Measurements from ENCODE around the gene CCDC138. TPM values are rescaled to one million over a fixed set of nuclear protein-coding genes. Genes with fewer than 3 reads are reported as not detected.

Gene CCDC138
- total RNA-seq, 1 experiment from 2014 or later = 11.3 TPM

DNA sequence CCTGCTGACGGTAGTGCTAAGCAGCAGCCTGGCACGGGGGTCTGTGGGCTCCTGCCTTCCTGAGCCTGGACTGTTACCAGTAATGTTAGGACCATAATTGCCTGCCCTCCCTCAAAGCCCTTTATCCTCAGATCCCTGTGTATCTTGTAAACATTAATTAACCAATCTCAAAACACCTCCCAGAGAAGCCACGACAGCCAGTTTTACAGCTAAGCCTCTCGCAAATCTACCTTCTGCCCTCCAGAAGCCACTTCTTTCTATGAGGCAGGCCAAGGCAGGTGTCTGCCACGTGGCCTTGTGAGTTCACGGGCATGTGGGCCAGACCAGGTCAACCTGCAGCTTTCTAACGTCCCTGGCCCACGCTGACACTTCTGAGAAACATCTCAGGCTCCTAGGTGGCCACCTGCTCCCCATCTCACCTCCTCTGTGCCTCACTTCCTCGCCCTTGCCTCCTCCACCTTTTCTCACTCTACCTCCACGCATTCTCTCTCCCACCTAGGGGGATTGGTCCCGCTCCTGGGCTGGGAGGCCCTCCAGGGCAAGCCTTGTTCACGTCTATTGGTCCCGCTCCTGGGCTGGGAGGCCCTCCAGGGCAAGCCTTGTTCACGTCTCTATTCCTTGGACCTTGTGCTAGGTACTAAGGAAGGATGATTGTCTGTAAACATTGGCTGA is 138.1 kb downstream of the CCDC138 start:
- H3K4me1 Mint-ChIP-seq (ENCODE audit: low read depth, unreplicated experiment) = no peaks in the 10 kb centered on the region
- BruUV-seq (replicated peaks) = no TSS peak
- H3K27me3 Mint-ChIP-seq (ENCODE audit: unreplicated experiment) = peaks cover 62% of the 10 kb centered on the region
- no peaks in the 10 kb centered on the region for H3K9me3 Mint-ChIP-seq (ENCODE audit: low read depth, unreplicated experiment)
- H3K4me3 Mint-ChIP-seq (ENCODE audit: low read depth, unreplicated experiment) = no peak overlapping the region
- TF ChIP-seq, protein P1, sequence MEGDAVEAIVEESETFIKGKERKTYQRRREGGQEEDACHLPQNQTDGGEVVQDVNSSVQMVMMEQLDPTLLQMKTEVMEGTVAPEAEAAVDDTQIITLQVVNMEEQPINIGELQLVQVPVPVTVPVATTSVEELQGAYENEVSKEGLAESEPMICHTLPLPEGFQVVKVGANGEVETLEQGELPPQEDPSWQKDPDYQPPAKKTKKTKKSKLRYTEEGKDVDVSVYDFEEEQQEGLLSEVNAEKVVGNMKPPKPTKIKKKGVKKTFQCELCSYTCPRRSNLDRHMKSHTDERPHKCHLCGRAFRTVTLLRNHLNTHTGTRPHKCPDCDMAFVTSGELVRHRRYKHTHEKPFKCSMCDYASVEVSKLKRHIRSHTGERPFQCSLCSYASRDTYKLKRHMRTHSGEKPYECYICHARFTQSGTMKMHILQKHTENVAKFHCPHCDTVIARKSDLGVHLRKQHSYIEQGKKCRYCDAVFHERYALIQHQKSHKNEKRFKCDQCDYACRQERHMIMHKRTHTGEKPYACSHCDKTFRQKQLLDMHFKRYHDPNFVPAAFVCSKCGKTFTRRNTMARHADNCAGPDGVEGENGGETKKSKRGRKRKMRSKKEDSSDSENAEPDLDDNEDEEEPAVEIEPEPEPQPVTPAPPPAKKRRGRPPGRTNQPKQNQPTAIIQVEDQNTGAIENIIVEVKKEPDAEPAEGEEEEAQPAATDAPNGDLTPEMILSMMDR (IDR thresholded peaks at IDR 0.05; ENCODE audit: unreplicated experiment) = no peak
- no peak overlapping the region for H3K27ac Mint-ChIP-seq (ENCODE audit: unreplicated experiment)
- DNase-seq = no peak
- CTCF ChIA-PET = no interaction called here
- intact Hi-C loops (cut with micrococcal nuclease; ENCODE audit: unreplicated experiment) = no loop called here
- no peaks in the 10 kb centered on the region for H3K36me3 Mint-ChIP-seq (ENCODE audit: insufficient read depth, unreplicated experiment)

DNA sequence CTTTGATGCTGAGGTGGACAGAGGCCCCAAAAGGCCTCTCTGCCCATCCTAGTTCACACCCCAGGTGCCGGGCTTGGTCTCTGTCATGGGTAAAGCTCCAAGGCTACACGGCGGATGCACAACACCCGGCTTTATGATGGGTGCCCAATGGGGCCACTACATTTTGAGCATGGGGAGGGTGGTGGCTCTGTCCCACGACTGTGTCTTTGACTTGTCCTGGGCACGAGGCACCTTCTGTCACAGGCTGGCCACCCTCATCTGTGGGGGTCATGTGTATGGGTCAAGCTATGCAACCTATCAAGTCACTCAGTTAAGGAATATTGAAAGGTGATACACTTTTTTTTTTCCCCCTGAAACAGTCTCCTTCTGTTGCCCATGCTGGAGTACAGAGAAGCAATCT is 138.7 kb downstream of the CCDC138 start:
- no peaks in the 10 kb centered on the region for H3K36me3 Mint-ChIP-seq (ENCODE audit: insufficient read depth, unreplicated experiment)
- peaks cover 62% of the 10 kb centered on the region for H3K27me3 Mint-ChIP-seq (ENCODE audit: unreplicated experiment)
- CTCF ChIA-PET = no interaction called here
- intact Hi-C loops (cut with micrococcal nuclease; ENCODE audit: unreplicated experiment) = no loop called here
- BruUV-seq (replicated peaks) = no TSS peak
- TF ChIP-seq, protein P1 (IDR thresholded peaks at IDR 0.05; ENCODE audit: unreplicated experiment) = no peak
- no peaks in the 10 kb centered on the region for H3K9me3 Mint-ChIP-seq (ENCODE audit: low read depth, unreplicated experiment)
- H3K27ac Mint-ChIP-seq (ENCODE audit: unreplicated experiment) = no peak overlapping the region
- H3K4me3 Mint-ChIP-seq (ENCODE audit: low read depth, unreplicated experiment) = no peak overlapping the region
- DNase-seq = no peak
- no peaks in the 10 kb centered on the region for H3K4me1 Mint-ChIP-seq (ENCODE audit: low read depth, unreplicated experiment)

DNA sequence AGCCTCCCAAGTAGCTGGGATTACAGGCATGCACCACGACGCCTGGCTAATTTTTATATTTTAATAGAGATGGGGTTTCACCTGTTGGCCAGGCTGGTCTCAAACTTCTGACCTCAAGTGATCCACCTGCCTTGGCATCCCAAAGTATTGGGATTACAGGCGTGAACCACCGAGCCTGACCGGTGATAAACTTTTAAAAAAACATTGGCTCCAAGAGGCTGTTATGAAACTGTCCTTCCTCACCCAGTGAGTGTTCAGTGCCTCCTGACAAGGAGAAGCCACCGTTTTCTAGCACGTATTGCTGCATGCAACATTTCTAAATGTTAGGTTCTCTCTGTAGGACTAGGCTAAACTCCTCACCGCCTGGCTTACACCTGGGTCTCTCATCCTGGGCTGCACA is 139.2 kb downstream of the CCDC138 start:
- Mint-ChIP-seq H3K27ac (ENCODE audit: unreplicated experiment) (no peak overlapping the region), H3K9me3 (ENCODE audit: low read depth, unreplicated experiment) (no peaks in the 10 kb centered on the region), H3K4me1 (ENCODE audit: low read depth, unreplicated experiment) (no peaks in the 10 kb centered on the region), H3K4me3 (ENCODE audit: low read depth, unreplicated experiment) (no peak overlapping the region), H3K36me3 (ENCODE audit: insufficient read depth, unreplicated experiment) (no peaks in the 10 kb centered on the region), H3K27me3 (ENCODE audit: unreplicated experiment) (peaks cover 62% of the 10 kb centered on the region)
- CTCF ChIA-PET = no interaction called here
- intact Hi-C loops (cut with micrococcal nuclease; ENCODE audit: unreplicated experiment) = no loop called here
- no TSS peak for BruUV-seq (replicated peaks)
- TF ChIP-seq, protein P1 (IDR thresholded peaks at IDR 0.05; ENCODE audit: unreplicated experiment) = no peak
- DNase-seq = no peak

Other genes starting within 250 kb of the CCDC138 start
- 64.9 and 67.9 TPM in 2 replicates for gene RANBP2, start 67.3 kb upstream of the CCDC138 start, total RNA-seq (2022)
- not detected in 2 replicates for gene EDAR, start 202.4 kb downstream of the CCDC138 start, total RNA-seq (2022)

All from Calu3 (cell line).